ENCODE results near the gene TTBK2. TPM values are rescaled to one million over a fixed set of nuclear protein-coding genes. Genes with fewer than 3 reads are reported as not detected.

TTBK2 gene
- total RNA-seq, 2 donors from 2014 or later, result 6.8 to 9.1 TPM

GRCh38 chr15:42727750-42728381 lies 192.7 kb downstream of the TTBK2 start:
- no peaks in the 10 kb centered on the region for H3K27me3 ChIP-seq
- H3K9ac ChIP-seq (ENCODE audit: low read depth in 2 of 2, low read length in 2 of 2), result no peak overlapping the region
- H3K4me1 ChIP-seq, result no peaks in the 10 kb centered on the region
- no peak overlapping the region for H3K27ac ChIP-seq
- intact Hi-C loops (cut with DNase I), result no loop called here
- H3K4me3 ChIP-seq, result no peak overlapping the region
- TF ChIP-seq CTCF (IDR thresholded peaks at IDR 0.05), result no peak
- no peaks in the 10 kb centered on the region for H3K9me3 ChIP-seq
- DNase-seq, result no peak
- peaks cover 7% of the 10 kb centered on the region for H3K36me3 ChIP-seq

GRCh38 chr15:42726114-42726513 lies 194.5 kb downstream of the TTBK2 start:
- no peak for DNase-seq
- TF ChIP-seq CTCF (IDR thresholded peaks at IDR 0.05), result no peak

GRCh38 chr15:42725331-42725903 lies 195.2 kb downstream of the TTBK2 start:
- Histone ChIP-seq H3K9ac (ENCODE audit: low read depth in 2 of 2, low read length in 2 of 2) (no peak overlapping the region), H3K4me3 (no peak overlapping the region), H3K36me3 (peaks cover 9% of the 10 kb centered on the region), H3K27me3 (no peaks in the 10 kb centered on the region), H3K4me1 (no peaks in the 10 kb centered on the region), H3K9me3 (no peaks in the 10 kb centered on the region), H3K27ac (no peak overlapping the region)
- intact Hi-C loops (cut with DNase I), result no loop called here
- DNase-seq, result no peak
- TF ChIP-seq CTCF (IDR thresholded peaks at IDR 0.05), result no peak

More at GRCh38 chr15:42726114-42726513, 194.5 kb downstream of the TTBK2 start:
- H3K9ac ChIP-seq (ENCODE audit: low read depth in 2 of 2, low read length in 2 of 2), result no peak overlapping the region
- H3K4me1 ChIP-seq, result no peaks in the 10 kb centered on the region
- H3K9me3 ChIP-seq, result no peaks in the 10 kb centered on the region
- intact Hi-C loops (cut with DNase I), result no loop called here
- no peaks in the 10 kb centered on the region for H3K27me3 ChIP-seq
- no peak overlapping the region for H3K4me3 ChIP-seq
- H3K27ac ChIP-seq, result no peak overlapping the region
- H3K36me3 ChIP-seq, result peaks cover 9% of the 10 kb centered on the region

- H3K9ac ChIP-seq (ENCODE audit: low read depth in 2 of 2, low read length in 2 of 2), result no peak overlapping the region
- peaks cover 9% of the 10 kb centered on the region for H3K36me3 ChIP-seq
Observed at GRCh38 chr15:42724276-42724675, 196.3 kb downstream of the TTBK2 start.

GRCh38 chr15:42723068-42723467 lies 197.5 kb downstream of the TTBK2 start:
- Histone ChIP-seq H3K27me3 (no peaks in the 10 kb centered on the region), H3K27ac (no peak overlapping the region)

More at GRCh38 chr15:42724276-42724675, 196.3 kb downstream of the TTBK2 start:
- no peak overlapping the region for H3K27ac ChIP-seq
- no peak for TF ChIP-seq CTCF (IDR thresholded peaks at IDR 0.05)
- H3K9me3 ChIP-seq, result no peaks in the 10 kb centered on the region
- DNase-seq, result no peak
- H3K4me1 ChIP-seq, result no peaks in the 10 kb centered on the region
- no peak overlapping the region for H3K4me3 ChIP-seq
- H3K27me3 ChIP-seq, result no peaks in the 10 kb centered on the region
- intact Hi-C loops (cut with DNase I), result no loop called here

More at GRCh38 chr15:42723068-42723467, 197.5 kb downstream of the TTBK2 start:
- H3K36me3 ChIP-seq, result peaks cover 4% of the 10 kb centered on the region
- no peak overlapping the region for H3K9ac ChIP-seq (ENCODE audit: low read depth in 2 of 2, low read length in 2 of 2)
- intact Hi-C loops (cut with DNase I), result no loop called here
- DNase-seq, result no peak
- no peak for TF ChIP-seq CTCF (IDR thresholded peaks at IDR 0.05)
- H3K4me3 ChIP-seq, result no peak overlapping the region
- H3K9me3 ChIP-seq, result no peaks in the 10 kb centered on the region
- H3K4me1 ChIP-seq, result no peaks in the 10 kb centered on the region
